ENCODE measurements around the gene SERPINA1. TPM values are rescaled to one million over a fixed set of nuclear protein-coding genes. Genes with fewer than 3 reads are reported as not detected.

SERPINA1 gene
- total and polyA plus RNA-seq, 4 donors = 120 to 1,798 (median 1,122) TPM

DNA sequence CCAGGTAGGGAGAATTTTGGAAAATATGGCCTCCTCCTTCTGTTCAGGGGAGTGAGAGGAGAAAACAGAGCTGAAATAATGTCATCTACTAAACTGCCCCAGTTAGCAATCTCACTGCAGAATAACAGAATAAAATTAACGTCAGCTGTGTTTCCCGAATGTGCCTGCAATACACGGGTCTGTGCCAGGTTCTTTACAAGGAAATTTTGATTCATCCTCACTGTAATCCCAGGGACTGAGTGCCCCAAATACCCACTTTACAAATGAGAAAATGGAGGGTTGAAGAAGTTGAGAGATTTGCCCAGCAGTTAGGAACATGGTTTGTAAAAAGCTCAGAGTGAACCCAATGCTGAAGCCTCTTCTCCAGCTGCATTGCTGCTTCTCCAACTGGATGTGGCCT lies 44.0 kb downstream of the SERPINA1 start:
- H3K9me3 ChIP-seq (ENCODE audit: control insufficient read depth in 4 of 4, insufficient read depth in 3 of 4, low read length in 3 of 4) = no peaks in the 10 kb centered on the region
- H3K27ac ChIP-seq (ENCODE audit: low read depth in 1 of 2, low read length in 1 of 2) = no peak overlapping the region
- H3K27me3 ChIP-seq (ENCODE audit: control insufficient read depth in 3 of 3, insufficient read depth in 3 of 3, low read length in 2 of 3) = no peaks in the 10 kb centered on the region
- H3K9ac ChIP-seq (ENCODE audit: insufficient read depth in 1 of 2, low read length in 2 of 2) = no peak overlapping the region
- peaks cover 0 to 13% (median 4%) of the 10 kb centered on the region in 5 donors for H3K4me1 ChIP-seq (ENCODE audit: control insufficient read depth in 5 of 5, insufficient read depth in 5 of 5, low read length in 5 of 5)
- 85 to 88% methylated on average over 3 of the region's 3 CpGs for WGBS, 2 donors
- ATAC-seq (ENCODE audit: insufficient read depth, low FRiP score) = no peak
- TF ChIP-seq, protein P1, sequence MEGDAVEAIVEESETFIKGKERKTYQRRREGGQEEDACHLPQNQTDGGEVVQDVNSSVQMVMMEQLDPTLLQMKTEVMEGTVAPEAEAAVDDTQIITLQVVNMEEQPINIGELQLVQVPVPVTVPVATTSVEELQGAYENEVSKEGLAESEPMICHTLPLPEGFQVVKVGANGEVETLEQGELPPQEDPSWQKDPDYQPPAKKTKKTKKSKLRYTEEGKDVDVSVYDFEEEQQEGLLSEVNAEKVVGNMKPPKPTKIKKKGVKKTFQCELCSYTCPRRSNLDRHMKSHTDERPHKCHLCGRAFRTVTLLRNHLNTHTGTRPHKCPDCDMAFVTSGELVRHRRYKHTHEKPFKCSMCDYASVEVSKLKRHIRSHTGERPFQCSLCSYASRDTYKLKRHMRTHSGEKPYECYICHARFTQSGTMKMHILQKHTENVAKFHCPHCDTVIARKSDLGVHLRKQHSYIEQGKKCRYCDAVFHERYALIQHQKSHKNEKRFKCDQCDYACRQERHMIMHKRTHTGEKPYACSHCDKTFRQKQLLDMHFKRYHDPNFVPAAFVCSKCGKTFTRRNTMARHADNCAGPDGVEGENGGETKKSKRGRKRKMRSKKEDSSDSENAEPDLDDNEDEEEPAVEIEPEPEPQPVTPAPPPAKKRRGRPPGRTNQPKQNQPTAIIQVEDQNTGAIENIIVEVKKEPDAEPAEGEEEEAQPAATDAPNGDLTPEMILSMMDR (IDR thresholded peaks at IDR 0.05; ENCODE audit: control extremely low read depth, extremely low read depth) = no peak
- H3K4me3 ChIP-seq = no peak overlapping the region
- no peaks in the 10 kb centered on the region for H3K36me3 ChIP-seq (ENCODE audit: control insufficient read depth in 4 of 4, insufficient read depth in 4 of 4, low read length in 4 of 4)
- no peak for DNase-seq

DNA sequence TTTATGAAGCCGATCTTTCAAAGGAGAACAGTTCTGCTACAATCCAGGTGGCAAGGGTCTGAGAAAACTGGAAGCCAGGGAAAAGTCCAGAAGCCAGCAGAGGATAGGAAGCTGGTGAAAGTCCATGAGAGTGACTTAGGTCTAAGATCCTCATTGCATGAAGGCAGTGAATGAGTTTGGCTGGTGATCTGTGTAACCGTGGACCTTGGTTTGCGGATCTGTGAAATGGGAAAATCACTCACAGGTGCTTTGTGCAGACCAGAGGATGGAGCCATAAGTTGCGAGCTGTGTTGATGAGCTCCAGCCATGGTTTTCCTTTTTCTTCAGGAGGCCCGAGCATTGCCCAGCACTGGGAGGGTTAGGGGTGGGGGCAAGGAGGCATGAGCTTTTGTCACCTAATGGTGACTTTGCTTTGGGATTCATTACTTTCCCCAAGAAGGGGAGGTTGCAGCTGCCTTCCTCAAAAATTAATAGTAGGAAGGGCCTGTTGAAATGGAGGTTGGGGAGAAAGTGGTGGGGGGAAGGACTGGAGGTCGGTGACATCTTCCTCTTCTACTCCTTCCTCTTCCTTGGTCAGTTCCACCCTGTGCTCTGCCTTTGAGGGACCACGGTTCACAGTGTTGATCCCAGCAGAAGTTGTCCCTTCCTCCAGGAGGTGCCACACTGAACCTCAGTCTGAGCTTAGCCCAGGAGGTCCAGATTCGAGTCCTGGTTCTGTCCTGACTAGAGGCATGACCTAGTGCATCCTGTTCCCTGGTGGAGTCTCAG lies 45.0 kb downstream of the SERPINA1 start:
- ATAC-seq (ENCODE audit: insufficient read depth, low FRiP score) = no peak

DNA sequence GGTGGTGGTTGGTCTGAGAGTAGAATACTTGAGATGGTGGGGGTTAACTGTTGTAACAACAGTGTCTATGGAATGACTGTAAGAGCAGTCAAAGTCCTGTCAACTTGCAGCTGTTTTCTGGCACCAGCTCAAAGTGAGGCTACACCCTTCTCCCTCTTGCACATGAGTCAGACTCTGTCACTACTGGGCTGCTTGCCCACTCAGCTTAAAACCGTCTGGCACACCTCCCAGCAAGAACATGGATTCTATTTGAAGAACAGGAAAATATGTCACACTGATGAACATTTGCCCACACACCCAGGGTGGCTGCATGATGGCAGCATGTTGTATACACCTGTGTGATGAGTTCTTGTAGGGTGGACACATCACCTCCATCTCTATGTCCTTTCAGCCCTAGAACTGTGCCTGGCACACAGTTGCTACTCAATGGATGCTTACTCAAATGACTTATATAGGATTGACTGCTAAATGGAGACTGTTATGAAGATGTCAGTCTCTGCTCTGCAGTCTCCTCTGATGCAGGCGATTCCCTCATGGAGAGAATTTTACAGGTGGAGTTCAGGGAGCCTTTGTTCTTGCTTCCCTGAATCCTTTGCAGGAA lies 46.0 kb downstream of the SERPINA1 start:
- no peak overlapping the region for H3K9ac ChIP-seq (ENCODE audit: insufficient read depth in 1 of 2, low read length in 2 of 2)
- no peak overlapping the region for H3K27ac ChIP-seq (ENCODE audit: low read depth in 1 of 2, low read length in 1 of 2)
- TF ChIP-seq, protein P1 (IDR thresholded peaks at IDR 0.05; ENCODE audit: control extremely low read depth, extremely low read depth) = no peak
- H3K27me3 ChIP-seq (ENCODE audit: control insufficient read depth in 3 of 3, insufficient read depth in 3 of 3, low read length in 2 of 3) = no peaks in the 10 kb centered on the region
- H3K4me3 ChIP-seq = no peak overlapping the region
- ATAC-seq (ENCODE audit: insufficient read depth, low FRiP score) (peak; percentile 53), DNase-seq (peak; percentile 90 to 98 (median 97))
- peaks cover 0 to 13% (median 4%) of the 10 kb centered on the region in 5 donors for H3K4me1 ChIP-seq (ENCODE audit: control insufficient read depth in 5 of 5, insufficient read depth in 5 of 5, low read length in 5 of 5)
- WGBS, 2 donors = 43 to 51% methylated on average over 2 of the region's 2 CpGs
- H3K9me3 ChIP-seq (ENCODE audit: control insufficient read depth in 4 of 4, insufficient read depth in 3 of 4, low read length in 3 of 4) = no peaks in the 10 kb centered on the region
- H3K36me3 ChIP-seq (ENCODE audit: control insufficient read depth in 4 of 4, insufficient read depth in 4 of 4, low read length in 4 of 4) = no peaks in the 10 kb centered on the region

More for the DNA sequence above, 45.0 kb downstream of the SERPINA1 start:
- H3K27ac ChIP-seq (ENCODE audit: low read depth in 1 of 2, low read length in 1 of 2) = no peak overlapping the region
- H3K27me3 ChIP-seq (ENCODE audit: control insufficient read depth in 3 of 3, insufficient read depth in 3 of 3, low read length in 2 of 3) = no peaks in the 10 kb centered on the region
- DNase-seq = no peak
- no peaks in the 10 kb centered on the region for H3K36me3 ChIP-seq (ENCODE audit: control insufficient read depth in 4 of 4, insufficient read depth in 4 of 4, low read length in 4 of 4)
- 76 to 86% methylated on average over 8 of the region's 8 CpGs for WGBS, 2 donors
- peaks cover 0 to 13% (median 4%) of the 10 kb centered on the region in 5 donors for H3K4me1 ChIP-seq (ENCODE audit: control insufficient read depth in 5 of 5, insufficient read depth in 5 of 5, low read length in 5 of 5)
- no peak overlapping the region for H3K9ac ChIP-seq (ENCODE audit: insufficient read depth in 1 of 2, low read length in 2 of 2)
- no peak overlapping the region for H3K4me3 ChIP-seq
- TF ChIP-seq, protein P1 (IDR thresholded peaks at IDR 0.05; ENCODE audit: control extremely low read depth, extremely low read depth) = no peak
- H3K9me3 ChIP-seq (ENCODE audit: control insufficient read depth in 4 of 4, insufficient read depth in 3 of 4, low read length in 3 of 4) = no peaks in the 10 kb centered on the region
